Ascending aorta (tissue), 2 donors: ENCODE measurements around the gene TTL. TPM values are rescaled to one million over a fixed set of nuclear protein-coding genes. Genes with fewer than 3 reads are reported as not detected.

Source experiments
- DNase-seq, 2 donors: peaks; one replicate each; pipeline ENCODE4 v3.0.0-alpha.2; 2019; ENCODE audit warnings: low spot score in 2 of 2
- H3K27ac ChIP-seq, 2 donors: fragments of 200-600 bp; sonication (generic); one replicate each; pipeline ENCODE4 v1.5.1; 2016 to 2017; ENCODE audit warnings: mild to moderate bottlenecking in 1 of 2
- H3K27me3 ChIP-seq: fragments of 200-600 bp; sonication (generic); one replicate; pipeline ENCODE4 v1.5.1; 2017
- H3K36me3 ChIP-seq, 2 donors: fragments of 200-600 bp; sonication (generic); one replicate each; pipeline ENCODE4 v1.5.1; 2016
- H3K4me1 ChIP-seq, 2 donors: fragments of 200-600 bp; sonication (generic); one replicate each; pipeline ENCODE4 v1.5.1; 2016 to 2017; ENCODE audit warnings: mild to moderate bottlenecking in 1 of 2
- H3K4me3 ChIP-seq, 2 donors: fragments of 200-600 bp; sonication (generic); one replicate each; pipeline ENCODE4 v1.5.1; 2016 to 2017; ENCODE audit warnings: mild to moderate bottlenecking in 1 of 2
- H3K9me3 ChIP-seq, 2 donors: fragments of 200-600 bp; sonication (generic); one replicate each; pipeline ENCODE4 v1.5.1; 2016
- intact Hi-C: fragments of 100-400 bp; cut with DNase I; formaldehyde crosslinking; loops from one replicate; pipeline ENCODE4 v1.15.1; 2023
- total RNA-seq: library from RNA; depleted of rRNA; stranded (reverse); fragments of >200 nt; gene quantifications from one replicate; pipeline ENCODE4 v1.1.0, GENCODE V29; 2016
- TF ChIP-seq, protein P1 (sequence below), 3 experiments: fragments of 200-600 bp in 2 of 3; fragments of 450-650 bp in 1 of 3; sonication (generic) in 2 of 3; IDR thresholded peaks; one replicate each; pipeline ENCODE4 v1.5.1; 2016 to 2019; ENCODE audit warnings: antibody characterized with exemption in 3 of 3, mild to moderate bottlenecking in 1 of 3, moderate library complexity in 1 of 3

The TTL gene
- total RNA-seq, 1 donor from 2014 or later, result 3.2 TPM

DNA sequence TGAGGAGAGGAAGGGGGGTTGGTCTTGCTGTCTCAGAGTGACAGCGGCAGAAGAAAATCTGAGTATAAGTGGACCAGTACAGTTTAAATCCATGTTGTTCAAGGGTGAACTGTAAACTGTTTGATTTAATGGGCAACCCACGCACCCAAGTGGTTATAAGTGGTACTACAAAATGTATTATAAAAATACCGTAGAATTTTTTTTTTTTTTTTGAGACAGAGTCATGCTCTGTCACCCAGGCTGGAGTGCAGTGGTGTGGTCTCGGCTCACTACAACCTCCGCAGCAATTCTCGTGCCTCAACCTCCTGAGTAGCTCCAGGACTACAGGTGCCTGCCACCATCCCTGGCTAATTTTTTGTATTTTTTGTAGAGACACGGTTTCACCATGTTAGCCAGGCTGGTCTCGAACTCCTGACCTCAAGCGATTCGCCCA is 100.4 kb downstream of the TTL start:
- no peak for DNase-seq
- H3K36me3 ChIP-seq, result peaks cover 0 to 7% of the 10 kb centered on the region in 2 donors
- no peak overlapping the region for H3K4me3 ChIP-seq
- H3K4me1 ChIP-seq, result peaks cover 4 to 13% of the 10 kb centered on the region in 2 donors
- H3K9me3 ChIP-seq, result no peaks in the 10 kb centered on the region
- TF ChIP-seq, protein P1, sequence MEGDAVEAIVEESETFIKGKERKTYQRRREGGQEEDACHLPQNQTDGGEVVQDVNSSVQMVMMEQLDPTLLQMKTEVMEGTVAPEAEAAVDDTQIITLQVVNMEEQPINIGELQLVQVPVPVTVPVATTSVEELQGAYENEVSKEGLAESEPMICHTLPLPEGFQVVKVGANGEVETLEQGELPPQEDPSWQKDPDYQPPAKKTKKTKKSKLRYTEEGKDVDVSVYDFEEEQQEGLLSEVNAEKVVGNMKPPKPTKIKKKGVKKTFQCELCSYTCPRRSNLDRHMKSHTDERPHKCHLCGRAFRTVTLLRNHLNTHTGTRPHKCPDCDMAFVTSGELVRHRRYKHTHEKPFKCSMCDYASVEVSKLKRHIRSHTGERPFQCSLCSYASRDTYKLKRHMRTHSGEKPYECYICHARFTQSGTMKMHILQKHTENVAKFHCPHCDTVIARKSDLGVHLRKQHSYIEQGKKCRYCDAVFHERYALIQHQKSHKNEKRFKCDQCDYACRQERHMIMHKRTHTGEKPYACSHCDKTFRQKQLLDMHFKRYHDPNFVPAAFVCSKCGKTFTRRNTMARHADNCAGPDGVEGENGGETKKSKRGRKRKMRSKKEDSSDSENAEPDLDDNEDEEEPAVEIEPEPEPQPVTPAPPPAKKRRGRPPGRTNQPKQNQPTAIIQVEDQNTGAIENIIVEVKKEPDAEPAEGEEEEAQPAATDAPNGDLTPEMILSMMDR (IDR thresholded peaks at IDR 0.05), result peak; percentile 38 to 57 (median 54)
- intact Hi-C loops, result loop anchor here (2.0 to 5.0 kb wide), 3 partner anchors 45 to 330 kb away; no protein-coding TSS in a partner anchor
- no peak overlapping the region for H3K27ac ChIP-seq
- no peaks in the 10 kb centered on the region for H3K27me3 ChIP-seq

DNA sequence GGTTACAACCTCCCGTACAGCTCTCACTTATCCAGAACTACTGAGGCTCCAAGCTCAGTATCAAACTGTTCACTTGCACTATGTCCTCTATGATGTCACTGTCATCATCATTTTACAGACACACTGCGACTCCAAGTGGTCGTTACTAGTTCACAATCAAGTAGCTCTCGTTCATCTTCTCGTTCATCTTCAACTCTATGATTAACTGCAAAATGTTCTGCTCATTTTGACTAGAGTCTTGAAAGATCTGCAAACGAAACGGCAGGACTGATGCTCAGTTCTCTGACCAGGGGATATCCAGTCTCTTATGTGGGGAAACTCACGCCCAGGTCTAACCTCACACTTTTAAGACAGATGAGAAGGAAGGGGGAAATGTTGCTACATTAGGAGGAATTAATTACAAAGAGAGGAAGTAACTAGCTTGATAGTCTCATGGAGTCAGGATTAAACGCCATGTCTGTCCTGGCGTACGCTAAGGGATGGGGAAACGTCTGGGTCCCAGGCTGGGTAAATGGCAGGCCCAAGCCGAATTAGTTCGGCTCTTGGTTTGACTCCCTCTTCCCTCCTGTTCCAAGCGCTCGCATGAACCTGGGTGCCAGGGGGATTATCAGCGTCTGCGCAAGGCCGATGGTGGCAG is 101.7 kb downstream of the TTL start:
- intact Hi-C loops, result loop anchor here (1.0 to 5.0 kb wide), 5 partner anchors 41 to 331 kb away; partner anchors contain the start of genes POLR1B and SLC20A1
- DNase-seq, result no peak
- H3K4me3 ChIP-seq, result peak overlapping the region; percentile 69 to 78
- H3K9me3 ChIP-seq, result no peaks in the 10 kb centered on the region
- H3K27me3 ChIP-seq, result no peaks in the 10 kb centered on the region
- H3K27ac ChIP-seq, result peak overlapping the region; percentile 92 to 95
- H3K36me3 ChIP-seq, result peaks cover 0 to 14% of the 10 kb centered on the region in 2 donors
- H3K4me1 ChIP-seq, result peaks cover 4 to 13% of the 10 kb centered on the region in 2 donors
- TF ChIP-seq, protein P1 (IDR thresholded peaks at IDR 0.05), result no peak

DNA sequence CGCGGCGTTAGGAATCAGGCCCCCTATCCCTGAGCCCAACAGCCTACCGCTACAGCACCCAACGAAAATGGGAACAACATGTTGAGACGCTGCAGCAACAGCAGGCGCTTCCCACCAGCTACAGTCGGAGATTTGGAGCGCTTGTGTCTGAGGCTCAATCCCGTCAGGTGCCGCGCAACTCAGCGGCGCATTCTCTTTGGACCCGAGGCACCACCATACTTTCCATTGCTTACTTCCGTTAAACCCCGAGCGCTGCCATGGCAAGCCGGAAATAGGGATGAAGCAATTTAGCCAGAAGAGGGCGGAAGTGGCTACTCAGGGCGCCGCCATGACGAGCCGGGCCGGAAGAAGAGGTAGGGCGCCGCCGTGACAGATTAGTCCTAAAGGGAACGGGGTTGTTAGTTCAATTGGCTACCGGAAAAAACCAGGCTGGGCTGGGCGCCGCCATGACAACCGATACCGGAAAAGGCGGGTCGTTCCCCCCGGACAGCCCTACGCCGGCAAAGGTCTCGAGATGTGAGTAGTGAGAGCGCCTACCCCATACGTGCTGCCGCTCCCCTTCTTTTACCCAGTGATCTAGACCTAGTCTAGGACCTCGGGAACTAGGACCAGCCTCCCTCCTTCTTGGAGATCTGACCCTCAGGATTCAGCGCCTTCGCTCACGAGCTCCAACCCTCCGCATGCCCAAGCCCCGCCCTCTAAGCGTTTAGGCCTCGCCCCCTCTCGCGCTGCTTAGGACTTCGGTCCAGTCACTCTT is 102.4 kb downstream of the TTL start, which contains the start of gene CHCHD5:
Gene CHCHD5 (plus strand): TSS at position 476 of the 757 bp plus-strand sequence. CDS start 39 bp downstream, at position 515.
- peak; percentile 85 to 98 for DNase-seq
- TF ChIP-seq, protein P1 (IDR thresholded peaks at IDR 0.05), result peak in 1 of 3 experiments; percentile 28
- no peaks in the 10 kb centered on the region for H3K9me3 ChIP-seq
- H3K36me3 ChIP-seq, result peaks cover 4 to 21% of the 10 kb centered on the region in 2 donors
- H3K4me3 ChIP-seq, result peak within 1 kb of the TSS; percentile 69 to 78
- H3K4me1 ChIP-seq, result peaks cover 4 to 13% of the 10 kb centered on the region in 2 donors
- no peaks in the 10 kb centered on the region for H3K27me3 ChIP-seq
- H3K27ac ChIP-seq, result peak within 1 kb of the TSS; percentile 92 to 95
- intact Hi-C loops, result loop anchor here (1.0 to 5.0 kb wide), 4 partner anchors 42 to 332 kb away; partner anchors contain the start of genes POLR1B and SLC20A1

DNA sequence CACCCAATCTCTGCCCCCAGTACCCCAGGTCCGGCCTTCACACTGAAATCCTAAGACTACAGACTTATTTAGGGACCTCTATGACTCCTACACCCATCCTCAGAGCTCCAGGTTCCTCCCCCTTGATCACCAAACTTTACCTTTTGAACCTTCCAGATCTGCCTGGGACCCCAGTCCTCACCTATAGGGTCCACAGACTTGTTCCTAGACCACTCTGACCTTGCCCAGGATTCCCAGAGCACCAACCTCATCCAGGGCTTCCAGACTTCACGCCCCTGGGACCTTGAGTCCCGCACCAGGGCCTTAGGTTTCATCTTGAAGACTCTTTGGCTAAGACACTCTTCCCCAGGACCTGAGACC is 102.9 kb downstream of the TTL start:
- H3K9me3 ChIP-seq, result no peaks in the 10 kb centered on the region
- peaks cover 4 to 13% of the 10 kb centered on the region in 2 donors for H3K4me1 ChIP-seq
- peak overlapping the region; percentile 92 to 95 for H3K27ac ChIP-seq
- H3K4me3 ChIP-seq, result peak overlapping the region; percentile 69 to 78
- intact Hi-C loops, result loop anchor here (1.0 to 5.0 kb wide), 4 partner anchors 42 to 333 kb away; partner anchors contain the start of genes POLR1B and SLC20A1
- TF ChIP-seq, protein P1 (IDR thresholded peaks at IDR 0.05), result no peak
- peaks cover 4 to 25% of the 10 kb centered on the region in 2 donors for H3K36me3 ChIP-seq
- H3K27me3 ChIP-seq, result no peaks in the 10 kb centered on the region
- DNase-seq, result no peak

DNA sequence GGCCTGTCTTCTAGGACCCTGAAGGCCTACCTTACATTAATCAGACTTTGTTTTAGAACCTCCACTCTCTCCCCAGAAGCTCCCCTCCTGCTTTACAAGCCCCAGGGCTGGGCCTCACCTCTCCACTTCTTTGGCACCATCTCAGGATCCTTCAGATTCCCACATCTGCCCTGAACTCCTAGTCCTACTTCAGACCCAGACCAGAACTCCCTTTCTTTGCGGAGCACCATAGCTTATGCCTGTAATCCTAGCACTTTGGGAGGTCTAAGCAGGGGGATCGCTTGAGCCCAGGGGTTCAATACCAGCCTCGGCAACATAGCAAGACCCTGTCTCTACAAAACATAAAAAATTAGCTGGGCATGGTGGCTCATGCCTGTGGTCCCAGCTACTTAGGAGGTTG is 103.4 kb downstream of the TTL start:
- Histone ChIP-seq H3K27ac (peak overlapping the region; percentile 92 to 95), H3K27me3 (no peaks in the 10 kb centered on the region), H3K4me3 (peak overlapping the region; percentile 69 to 78), H3K9me3 (no peaks in the 10 kb centered on the region), H3K4me1 (peaks cover 4 to 13% of the 10 kb centered on the region in 2 donors), H3K36me3 (peaks cover 4 to 29% of the 10 kb centered on the region in 2 donors)
- TF ChIP-seq, protein P1 (IDR thresholded peaks at IDR 0.05), result no peak
- intact Hi-C loops, result no loop called here
- peak in 1 of 2 donors; percentile 53 for DNase-seq
